Liver (tissue), 9 donors: Measurements from ENCODE around the gene ULK4. TPM values are rescaled to one million over a fixed set of nuclear protein-coding genes. Genes with fewer than 3 reads are reported as not detected.
"Not testable (repeated sequence)": the region's sequence is repeated elsewhere in the genome, so short reads cannot be mapped to it uniquely, and the experiment has no call there.

Source experiments
- DNase-seq: peaks from one replicate; pipeline ENCODE4 v3.0.0-alpha.2; 2017; ENCODE audit warnings: low spot score
- H3K27ac ChIP-seq, 2 donors: one replicate each; pipeline ENCODE4 v1.7.0; 2013; ENCODE audit warnings: inconsistent platforms in 2 of 2, low read length in 2 of 2, control low read depth in 1 of 2, low read depth in 1 of 2, mild to moderate bottlenecking in 1 of 2
- H3K27me3 ChIP-seq, 4 donors: one replicate each; pipeline versions ENCODE4 v1.6.1 to v1.7.0; 2013; ENCODE audit warnings: low read length in 3 of 4, inconsistent platforms in 1 of 4, mild to moderate bottlenecking in 1 of 4, moderate library complexity in 1 of 4; ENCODE audit not compliant: control insufficient read depth in 4 of 4, insufficient read depth in 4 of 4
- H3K36me3 ChIP-seq, 4 donors: one replicate each; pipeline versions ENCODE4 v1.6.1 to v1.7.0; 2013; ENCODE audit warnings: low read length in 3 of 4, mild to moderate bottlenecking in 3 of 4, low read depth in 1 of 4, moderate library complexity in 1 of 4; ENCODE audit not compliant: control insufficient read depth in 4 of 4, insufficient read depth in 3 of 4
- H3K4me1 ChIP-seq, 4 donors: one replicate each; pipeline versions ENCODE4 v1.6.1 to v1.7.0; 2013; ENCODE audit warnings: low read length in 3 of 4, mild to moderate bottlenecking in 3 of 4, moderate library complexity in 1 of 4; ENCODE audit not compliant: control insufficient read depth in 4 of 4, insufficient read depth in 4 of 4
- H3K4me3 ChIP-seq, 3 donors: one replicate each; pipeline versions ENCODE4 v1.6.1 to v1.7.0; 2013; ENCODE audit warnings: low read length in 3 of 3, control low read depth in 1 of 3, low read depth in 1 of 3, mild to moderate bottlenecking in 1 of 3
- H3K9ac ChIP-seq, 2 donors: one replicate each; pipeline ENCODE4 v1.7.0; 2013; ENCODE audit warnings: low read length in 2 of 2, mild to moderate bottlenecking in 2 of 2, moderate library complexity in 2 of 2, control low read depth in 1 of 2, low read depth in 1 of 2
- H3K9me3 ChIP-seq, 4 donors: one replicate each; pipeline versions ENCODE4 v1.6.1 to v1.7.0; 2013; ENCODE audit warnings: low read length in 3 of 4; ENCODE audit not compliant: control insufficient read depth in 4 of 4
- ATF3 ChIP-seq: IDR thresholded peaks from 2 replicates; pipeline ENCODE4 v1.6.1; 2016; ENCODE audit warnings: antibody characterized with exemption
- CTCF ChIP-seq: fragments of 150-350 bp; IDR thresholded peaks from 2 replicates; pipeline ENCODE4 v1.5.1; 2017; ENCODE audit warnings: improper control_type of control experiment, low read depth, low read length; ENCODE audit not compliant: missing input control
- EGR1 ChIP-seq, 2 donors: IDR thresholded peaks; 2 replicates each; pipeline ENCODE4 v1.6.1; 2016 to 2018; ENCODE audit warnings: antibody characterized with exemption in 2 of 2, low read depth in 2 of 2
- FOXA1 ChIP-seq: IDR thresholded peaks from 2 replicates; pipeline ENCODE4 v1.6.1; 2016; ENCODE audit warnings: antibody characterized with exemption
- FOXA2 ChIP-seq: IDR thresholded peaks from 2 replicates; pipeline ENCODE4 v1.6.1; 2016; ENCODE audit warnings: antibody characterized with exemption
- GABPA ChIP-seq, 2 donors: IDR thresholded peaks in 1 of 2; conservative IDR thresholded peaks in 1 of 2; 2 replicates each; pipeline ENCODE4 v1.6.1; 2016; ENCODE audit warnings: antibody characterized with exemption in 2 of 2, mild to moderate bottlenecking in 1 of 2, moderate library complexity in 1 of 2
- HNF4A ChIP-seq, 2 donors: conservative IDR thresholded peaks; 2 replicates each; pipeline ENCODE4 v1.6.1; 2016; ENCODE audit warnings: antibody characterized with exemption in 2 of 2, mild to moderate bottlenecking in 2 of 2
- JUND ChIP-seq, 2 donors: IDR thresholded peaks; 2 replicates each; pipeline ENCODE4 v1.6.1; 2016; ENCODE audit warnings: antibody characterized with exemption in 2 of 2
- MAX ChIP-seq: IDR thresholded peaks from 2 replicates; pipeline ENCODE4 v1.6.1; 2016; ENCODE audit warnings: antibody characterized with exemption
- NR2F2 ChIP-seq: IDR thresholded peaks from 2 replicates; pipeline ENCODE4 v1.6.1; 2016; ENCODE audit warnings: antibody characterized with exemption
- RAD21 ChIP-seq, 2 donors: IDR thresholded peaks; 2 replicates each; pipeline ENCODE4 v1.6.1; 2016; ENCODE audit warnings: antibody characterized with exemption in 2 of 2, mild to moderate bottlenecking in 2 of 2
- REST ChIP-seq: IDR thresholded peaks from 2 replicates; pipeline ENCODE4 v1.6.1; 2016; ENCODE audit warnings: antibody characterized with exemption, mild to moderate bottlenecking
- RXRA ChIP-seq, 2 donors: IDR thresholded peaks; 2 replicates each; pipeline ENCODE4 v1.6.1; 2017 to 2018; ENCODE audit warnings: antibody characterized with exemption in 2 of 2, mild to moderate bottlenecking in 1 of 2
- SP1 ChIP-seq: IDR thresholded peaks from 2 replicates; pipeline ENCODE4 v1.6.1; 2018; ENCODE audit warnings: antibody characterized with exemption, mild to moderate bottlenecking
- TAF1 ChIP-seq: conservative IDR thresholded peaks from 2 replicates; pipeline ENCODE4 v1.6.1; 2016; ENCODE audit warnings: antibody characterized with exemption, mild to moderate bottlenecking
- YY1 ChIP-seq: IDR thresholded peaks from 2 replicates; pipeline ENCODE4 v1.6.1; 2016; ENCODE audit warnings: antibody characterized with exemption, mild to moderate bottlenecking
- ZBTB33 ChIP-seq: IDR thresholded peaks from 2 replicates; pipeline ENCODE4 v1.6.1; 2016; ENCODE audit warnings: antibody characterized with exemption
- WGBS: extraction: QIAGEN DNeasy Blood & Tissue Kit; methylation state at CpG from one replicate; pipeline ENCODE4 v1.1.7; 2013; 5-methylcytosine and 5-hydroxymethylcytosine counted together
- polyA plus RNA-seq, 2 donors: library from polyadenylated mRNA; stranded (reverse) in 1 of 2; unstranded in 1 of 2; fragments of 200-250 nt in 1 of 2; fragments of >200 nt in 1 of 2; fragmentation: Nextera tagmentation in 1 of 2; extraction: Ambion mirVana in 1 of 2; gene quantifications; one replicate each; pipeline versions ENCODE4 v1.2.1 to v1.2.3, GENCODE V29; 2013 to 2015
- total RNA-seq, 2 donors: library from RNA; depleted of rRNA; stranded (reverse); fragments of >200 nt; gene quantifications; one replicate each; pipeline ENCODE4 v1.2.3, GENCODE V29; 2014
- donor health status: healthy.
- donor health status: healthy.
- donor health status: healthy.
- donor health status: healthy.
- donor health status: healthy.

ULK4 gene
- total and polyA plus RNA-seq, 4 donors = 1.1 to 11.5 (median 3.2) TPM

GRCh38 chr3:41450416-41451231, 511.3 kb downstream of the ULK4 start:
- TF ChIP-seq MAX (no peak), RAD21 (IDR thresholded peaks at IDR 0.05) (peak; percentile 84 to 89), CTCF (peak; percentile 40)
- Histone ChIP-seq H3K36me3 (no peaks in the 10 kb centered on the region), H3K4me1 (no peaks in the 10 kb centered on the region), H3K27ac (no peak overlapping the region), H3K9me3 (no peaks in the 10 kb centered on the region), H3K4me3 (no peak overlapping the region), H3K9ac (no peak overlapping the region), H3K27me3 (no peaks in the 10 kb centered on the region)
- 65% methylated on average over 4 of the region's 4 CpGs for WGBS
- DNase-seq = no peak

- Histone ChIP-seq H3K4me1 (no peaks in the 10 kb centered on the region), H3K27me3 (no peaks in the 10 kb centered on the region), H3K27ac (no peak overlapping the region), H3K4me3 (no peak overlapping the region), H3K9me3 (no peaks in the 10 kb centered on the region), H3K9ac (no peak overlapping the region), H3K36me3 (no peaks in the 10 kb centered on the region)
- 91% methylated on average over 4 of the region's 4 CpGs for WGBS
- no peak for DNase-seq
- TF ChIP-seq RXRA (IDR thresholded peaks at IDR 0.05) = no peak
- peak; percentile 13 to 67 for TF ChIP-seq RAD21 (IDR thresholded peaks at IDR 0.05)
- no peak for TF ChIP-seq NR2F2
Measured at GRCh38 chr3:41448396-41448795, 513.5 kb downstream of the ULK4 start.

- H3K9ac ChIP-seq = no peak overlapping the region
- WGBS = 95% methylated on average over 4 of the region's 4 CpGs
- no peaks in the 10 kb centered on the region for H3K9me3 ChIP-seq
- no peaks in the 10 kb centered on the region for H3K36me3 ChIP-seq
- TF ChIP-seq ATF3 = no peak
- TF ChIP-seq TAF1 = no peak
- no peak for TF ChIP-seq RXRA (IDR thresholded peaks at IDR 0.05)
- no peak for TF ChIP-seq EGR1 (IDR thresholded peaks at IDR 0.05; ENCODE audit: low read depth in 2 of 2)
- no peak for TF ChIP-seq RAD21 (IDR thresholded peaks at IDR 0.05)
- no peak for TF ChIP-seq FOXA1
- no peak for TF ChIP-seq GABPA (IDR thresholded peaks at IDR 0.05 in 1 of 2, conservative IDR thresholded peaks at IDR 0.05 in 1 of 2)
- TF ChIP-seq FOXA2 = no peak
- TF ChIP-seq HNF4A (conservative IDR thresholded peaks at IDR 0.05) = no peak
- TF ChIP-seq SP1 = no peak
- TF ChIP-seq JUND (IDR thresholded peaks at IDR 0.05) = no peak
- TF ChIP-seq REST = no peak
- no peak for TF ChIP-seq NR2F2
- no peak for TF ChIP-seq YY1
- no peak for TF ChIP-seq ZBTB33
- DNase-seq = no peak
- no peaks in the 10 kb centered on the region for H3K4me1 ChIP-seq
- no peaks in the 10 kb centered on the region for H3K27me3 ChIP-seq
- no peak overlapping the region for H3K4me3 ChIP-seq
- no peak overlapping the region for H3K27ac ChIP-seq
Measured at GRCh38 chr3:41447701-41448100, 514.2 kb downstream of the ULK4 start.

GRCh38 chr3:41446316-41446715, 515.6 kb downstream of the ULK4 start:
- not testable (repeated sequence) for H3K9ac ChIP-seq, H3K4me3 ChIP-seq, H3K36me3 ChIP-seq, H3K27me3 ChIP-seq, H3K27ac ChIP-seq, H3K4me1 ChIP-seq, DNase-seq, H3K9me3 ChIP-seq
- WGBS = 97% methylated on average over 3 of the region's 3 CpGs
